ENCODE results near the gene SLC1A2. TPM values are rescaled to one million over a fixed set of nuclear protein-coding genes. Genes with fewer than 3 reads are reported as not detected.

Gene SLC1A2
- total RNA-seq, 1 experiment from 2014 or later = 0.11 TPM

DNA sequence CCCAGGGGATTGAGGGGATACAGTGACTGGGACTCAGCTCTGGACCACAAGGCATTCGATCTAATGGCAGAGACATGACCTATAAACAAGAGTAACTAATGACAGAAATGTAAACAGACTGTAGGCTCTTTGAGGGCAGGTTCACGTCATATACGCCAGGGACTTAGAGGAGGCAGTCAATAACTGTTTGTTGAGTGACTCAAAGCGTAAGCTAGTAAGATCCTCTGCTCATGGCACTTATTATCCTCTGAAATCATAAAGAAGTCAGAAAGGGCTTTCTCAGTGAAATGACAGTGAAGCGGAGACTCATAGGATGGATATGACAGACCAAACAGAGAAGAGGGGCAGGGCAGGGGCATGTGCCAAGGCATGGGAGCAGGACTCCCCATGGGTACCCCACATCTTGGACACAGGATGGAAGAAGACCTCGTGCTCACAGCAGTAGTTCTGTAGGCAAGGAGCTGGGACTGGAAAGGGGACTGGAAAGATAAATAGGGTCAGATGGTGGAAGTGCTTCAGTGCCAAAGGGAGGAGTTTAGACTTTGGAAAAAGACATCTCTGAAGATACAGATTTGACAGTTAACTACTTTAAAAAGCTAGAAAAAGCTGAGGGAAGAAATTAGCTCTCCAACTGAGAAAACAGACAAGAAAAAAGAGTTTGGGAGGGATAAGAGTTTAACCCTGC lies 72.7 kb downstream of the SLC1A2 start:
- POLR2A ChIA-PET (ENCODE audit: low non-redundant PET) = no interaction called here
- H3K9me3 ChIP-seq (ENCODE audit: low read depth, low read length, poor library complexity, severe bottlenecking) = no peaks in the 10 kb centered on the region
- H3K27ac ChIP-seq (ENCODE audit: low read depth, low read length, poor library complexity, severe bottlenecking) = no peak overlapping the region
- no peak for TF ChIP-seq EZH2 (IDR thresholded peaks at IDR 0.05; ENCODE audit: borderline replicate concordance, low read depth, low read length, poor library complexity, severe bottlenecking)
- TF ChIP-seq, protein P1, sequence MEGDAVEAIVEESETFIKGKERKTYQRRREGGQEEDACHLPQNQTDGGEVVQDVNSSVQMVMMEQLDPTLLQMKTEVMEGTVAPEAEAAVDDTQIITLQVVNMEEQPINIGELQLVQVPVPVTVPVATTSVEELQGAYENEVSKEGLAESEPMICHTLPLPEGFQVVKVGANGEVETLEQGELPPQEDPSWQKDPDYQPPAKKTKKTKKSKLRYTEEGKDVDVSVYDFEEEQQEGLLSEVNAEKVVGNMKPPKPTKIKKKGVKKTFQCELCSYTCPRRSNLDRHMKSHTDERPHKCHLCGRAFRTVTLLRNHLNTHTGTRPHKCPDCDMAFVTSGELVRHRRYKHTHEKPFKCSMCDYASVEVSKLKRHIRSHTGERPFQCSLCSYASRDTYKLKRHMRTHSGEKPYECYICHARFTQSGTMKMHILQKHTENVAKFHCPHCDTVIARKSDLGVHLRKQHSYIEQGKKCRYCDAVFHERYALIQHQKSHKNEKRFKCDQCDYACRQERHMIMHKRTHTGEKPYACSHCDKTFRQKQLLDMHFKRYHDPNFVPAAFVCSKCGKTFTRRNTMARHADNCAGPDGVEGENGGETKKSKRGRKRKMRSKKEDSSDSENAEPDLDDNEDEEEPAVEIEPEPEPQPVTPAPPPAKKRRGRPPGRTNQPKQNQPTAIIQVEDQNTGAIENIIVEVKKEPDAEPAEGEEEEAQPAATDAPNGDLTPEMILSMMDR (conservative IDR thresholded peaks at IDR 0.05; ENCODE audit: low read depth, low read length) = no peak
- BruUV-seq (replicated peaks) = no TSS peak
- intact Hi-C loops (cut with micrococcal nuclease; ENCODE audit: unreplicated experiment) = no loop called here
- peaks cover 11% of the 10 kb centered on the region for H3K27me3 ChIP-seq (replicated peaks; ENCODE audit: insufficient read depth, low read depth, low read length, poor library complexity)
- CTCF ChIA-PET = no interaction called here
- no peaks in the 10 kb centered on the region for H3K4me1 ChIP-seq (ENCODE audit: insufficient read depth, low read length, poor library complexity, severe bottlenecking)
- H3K36me3 ChIP-seq (ENCODE audit: insufficient read depth, low read length, poor library complexity, severe bottlenecking) = no peaks in the 10 kb centered on the region
- no peak overlapping the region for H3K4me3 ChIP-seq (ENCODE audit: low read depth, low read length, poor library complexity, severe bottlenecking)
- DNase-seq (ENCODE audit: low spot score) = no peak

DNA sequence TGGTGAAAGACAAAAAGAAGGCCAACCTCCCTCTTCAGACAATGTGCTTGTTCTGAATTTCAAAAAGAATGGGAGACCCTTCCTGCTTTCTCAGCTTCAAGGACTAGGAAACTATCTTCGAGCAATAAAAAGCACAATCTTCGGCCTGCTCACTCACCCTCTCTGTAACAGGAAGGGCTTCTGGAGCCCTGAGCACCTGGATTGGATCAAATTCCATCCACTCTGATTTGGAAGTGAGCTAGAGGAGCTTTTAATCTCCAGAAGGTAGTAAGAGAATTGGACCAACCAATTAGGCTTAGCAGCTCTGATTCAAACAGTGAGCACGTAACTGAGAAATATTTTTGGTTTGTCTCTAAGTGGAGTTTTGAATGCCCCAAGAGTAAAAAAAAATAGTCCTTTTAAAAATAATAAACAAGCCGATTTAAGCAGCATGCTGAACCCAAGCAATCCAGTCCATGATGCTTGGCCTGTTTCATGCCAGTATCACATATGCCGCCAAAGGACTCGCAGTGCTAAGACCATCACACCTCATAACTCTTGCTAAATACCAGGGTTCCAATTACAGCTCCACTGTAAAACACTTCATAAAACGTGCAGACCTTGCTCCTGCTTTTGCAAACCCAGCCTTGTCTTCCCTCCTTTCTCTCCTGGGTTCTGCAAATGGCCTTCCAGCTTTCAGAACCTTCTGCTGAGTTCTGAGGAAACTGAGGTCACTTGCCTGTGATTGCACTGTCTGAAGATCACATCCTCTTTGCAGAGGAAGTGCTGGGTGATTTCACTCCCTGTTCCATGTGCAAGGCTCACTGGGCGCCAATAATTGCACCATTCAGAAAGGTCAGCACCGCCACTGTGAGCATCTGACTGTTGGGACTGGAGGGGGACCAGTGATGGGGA lies 74.4 kb downstream of the SLC1A2 start:
- no TSS peak for BruUV-seq (replicated peaks)
- Histone ChIP-seq H3K4me1 (ENCODE audit: insufficient read depth, low read length, poor library complexity, severe bottlenecking) (no peaks in the 10 kb centered on the region), H3K4me3 (ENCODE audit: low read depth, low read length, poor library complexity, severe bottlenecking) (no peak overlapping the region), H3K27ac (ENCODE audit: low read depth, low read length, poor library complexity, severe bottlenecking) (no peak overlapping the region), H3K9me3 (ENCODE audit: low read depth, low read length, poor library complexity, severe bottlenecking) (no peaks in the 10 kb centered on the region), H3K36me3 (ENCODE audit: insufficient read depth, low read length, poor library complexity, severe bottlenecking) (no peaks in the 10 kb centered on the region), H3K27me3 (replicated peaks; ENCODE audit: insufficient read depth, low read depth, low read length, poor library complexity) (peaks cover 21% of the 10 kb centered on the region)
- ChIA-PET CTCF (interaction anchor here (0.7 kb wide), 1 partner anchor 37 kb away, joined by 3 read pairs; no protein-coding TSS in a partner anchor), POLR2A (ENCODE audit: low non-redundant PET) (no interaction called here)
- no peak for DNase-seq (ENCODE audit: low spot score)
- intact Hi-C loops (cut with micrococcal nuclease; ENCODE audit: unreplicated experiment) = no loop called here
- TF ChIP-seq, protein P1 (conservative IDR thresholded peaks at IDR 0.05; ENCODE audit: low read depth, low read length) = no peak
- no peak for TF ChIP-seq EZH2 (IDR thresholded peaks at IDR 0.05; ENCODE audit: borderline replicate concordance, low read depth, low read length, poor library complexity, severe bottlenecking)

DNA sequence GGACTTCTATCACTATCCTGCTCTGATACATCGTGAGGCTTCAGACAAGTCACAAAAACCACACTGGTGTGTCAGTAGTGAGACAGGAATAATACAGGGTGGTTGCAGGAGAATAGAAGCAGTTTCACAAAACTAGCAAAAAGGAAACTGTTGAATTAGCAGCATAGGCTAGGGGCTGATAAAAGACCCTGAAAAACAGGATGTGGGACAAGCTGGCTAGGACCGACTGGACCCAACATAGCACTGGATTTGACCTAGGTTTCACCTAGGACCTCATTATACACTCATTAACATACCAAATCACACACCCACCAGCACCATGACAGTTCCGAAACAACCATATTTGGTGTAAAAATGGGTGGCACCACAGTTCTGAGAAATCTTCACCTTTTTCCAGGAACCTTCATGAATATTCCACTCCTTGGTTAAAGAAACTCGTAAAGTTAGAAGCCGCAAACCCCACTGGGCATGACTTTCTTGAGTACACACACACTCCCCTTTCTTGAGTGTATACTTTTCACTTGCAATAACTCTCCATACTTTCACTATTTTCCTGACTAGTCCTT lies 76.2 kb downstream of the SLC1A2 start:
- H3K36me3 ChIP-seq (ENCODE audit: insufficient read depth, low read length, poor library complexity, severe bottlenecking) = no peaks in the 10 kb centered on the region
- DNase-seq (ENCODE audit: low spot score) = no peak
- H3K27me3 ChIP-seq (replicated peaks; ENCODE audit: insufficient read depth, low read depth, low read length, poor library complexity) = peaks cover 21% of the 10 kb centered on the region
- H3K4me1 ChIP-seq (ENCODE audit: insufficient read depth, low read length, poor library complexity, severe bottlenecking) = no peaks in the 10 kb centered on the region
- H3K27ac ChIP-seq (ENCODE audit: low read depth, low read length, poor library complexity, severe bottlenecking) = no peak overlapping the region
- no peaks in the 10 kb centered on the region for H3K9me3 ChIP-seq (ENCODE audit: low read depth, low read length, poor library complexity, severe bottlenecking)
- intact Hi-C loops (cut with micrococcal nuclease; ENCODE audit: unreplicated experiment) = no loop called here
- TF ChIP-seq EZH2 (IDR thresholded peaks at IDR 0.05; ENCODE audit: borderline replicate concordance, low read depth, low read length, poor library complexity, severe bottlenecking) = no peak
- TF ChIP-seq, protein P1 (conservative IDR thresholded peaks at IDR 0.05; ENCODE audit: low read depth, low read length) = no peak
- H3K4me3 ChIP-seq (ENCODE audit: low read depth, low read length, poor library complexity, severe bottlenecking) = no peak overlapping the region
- CTCF ChIA-PET = no interaction called here
- POLR2A ChIA-PET (ENCODE audit: low non-redundant PET) = no interaction called here
- no TSS peak for BruUV-seq (replicated peaks)
